ELR (cell line): ENCODE results near the gene KLHL10.

Experiments
- DNase-seq: peaks from one replicate; pipeline ENCODE4 v3.0.0-alpha.2; 2015; ENCODE audit warnings: low read depth

KLHL10 gene

DNA sequence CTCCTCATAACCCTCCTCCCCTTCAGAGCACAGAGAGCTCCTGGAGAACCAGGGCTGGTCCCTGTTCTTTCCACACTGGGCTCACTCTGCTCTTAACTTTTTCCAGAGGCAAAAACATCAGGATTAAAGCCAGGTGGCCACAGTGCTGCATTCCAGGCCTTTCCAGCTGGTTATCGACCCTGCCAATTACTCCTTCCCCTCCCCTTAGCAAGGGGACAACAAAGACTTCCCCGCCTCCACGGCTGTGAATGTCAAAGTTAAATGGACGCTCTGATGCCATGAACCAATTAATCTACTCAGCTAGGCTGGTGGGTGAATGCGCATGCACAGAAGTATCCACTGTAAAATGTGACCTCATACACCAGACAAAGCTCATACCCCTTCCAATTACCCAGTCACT lies 58.0 kb downstream of the KLHL10 start:
- no peak for DNase-seq

DNA sequence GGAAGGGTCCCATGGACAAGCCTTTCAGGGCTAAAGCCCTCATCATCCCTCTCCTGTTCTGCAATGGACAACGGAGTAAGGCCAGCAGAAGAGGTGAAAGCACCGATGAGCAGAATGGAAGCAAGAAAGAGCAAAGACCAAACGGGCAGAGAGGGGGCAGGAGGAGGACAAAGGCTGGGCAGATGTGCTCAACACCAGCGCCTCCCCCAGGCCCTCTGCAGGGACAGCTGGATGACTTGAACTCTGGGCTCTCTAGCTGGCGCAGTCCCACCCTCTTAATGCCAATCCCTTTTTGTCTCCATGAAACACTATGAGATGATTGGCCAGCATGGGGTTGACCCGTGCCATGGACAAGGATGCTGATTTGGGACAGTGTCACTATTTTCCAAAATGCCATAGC lies 59.1 kb downstream of the KLHL10 start:
- DNase-seq, result no peak
